ENCODE measurements around the gene B3GALT6.

The B3GALT6 gene

GRCh38 chr1:1232796-1233566 is 944 bp downstream of the B3GALT6 start:
- no peak for DNase-seq (ENCODE audit: low spot score)

- no peak for DNase-seq (ENCODE audit: low spot score)
Observed at GRCh38 chr1:1233567-1233892, 1.5 kb downstream of the B3GALT6 start.

- DNase-seq (ENCODE audit: low spot score), result no peak
Observed at GRCh38 chr1:1234180-1234808, 2.3 kb downstream of the B3GALT6 start.

GRCh38 chr1:1235016-1235744 is 3.1 kb downstream of the B3GALT6 start:
- no peak for DNase-seq (ENCODE audit: low spot score)

- DNase-seq (ENCODE audit: low spot score), result no peak
Observed at GRCh38 chr1:1236176-1236763, 4.2 kb downstream of the B3GALT6 start.

GRCh38 chr1:1236945-1237873 is 5.2 kb downstream of the B3GALT6 start:
- no peak for DNase-seq (ENCODE audit: low spot score)

- no peak for DNase-seq (ENCODE audit: low spot score)
Observed at GRCh38 chr1:1237874-1238701, 6.1 kb downstream of the B3GALT6 start.

- no peak for DNase-seq (ENCODE audit: low spot score)
Observed at GRCh38 chr1:1238702-1239178, 6.7 kb downstream of the B3GALT6 start.

- DNase-seq (ENCODE audit: low spot score), result no peak
Observed at GRCh38 chr1:1239227-1239613, 7.2 kb downstream of the B3GALT6 start.

GRCh38 chr1:1239614-1240347 is 7.7 kb downstream of the B3GALT6 start:
- no peak for DNase-seq (ENCODE audit: low spot score)

- no peak for DNase-seq (ENCODE audit: low spot score)
Observed at GRCh38 chr1:1240348-1240732, 8.3 kb downstream of the B3GALT6 start.

- no peak for DNase-seq (ENCODE audit: low spot score)
Observed at GRCh38 chr1:1240822-1241587, 9.0 kb downstream of the B3GALT6 start.

- DNase-seq (ENCODE audit: low spot score), result no peak
Observed at GRCh38 chr1:1241588-1242219, 9.7 kb downstream of the B3GALT6 start.

- no peak for DNase-seq (ENCODE audit: low spot score)
Observed at GRCh38 chr1:1242461-1243265, 10.6 kb downstream of the B3GALT6 start.

- no peak for DNase-seq (ENCODE audit: low spot score)
Observed at GRCh38 chr1:1243266-1243660, 11.2 kb downstream of the B3GALT6 start.

GRCh38 chr1:1243807-1244191 is 11.8 kb downstream of the B3GALT6 start:
- DNase-seq (ENCODE audit: low spot score), result no peak

GRCh38 chr1:1244192-1244811 is 12.3 kb downstream of the B3GALT6 start:
- no peak for DNase-seq (ENCODE audit: low spot score)
